ENCODE measurements around the gene TRNT1.

The TRNT1 gene

DNA sequence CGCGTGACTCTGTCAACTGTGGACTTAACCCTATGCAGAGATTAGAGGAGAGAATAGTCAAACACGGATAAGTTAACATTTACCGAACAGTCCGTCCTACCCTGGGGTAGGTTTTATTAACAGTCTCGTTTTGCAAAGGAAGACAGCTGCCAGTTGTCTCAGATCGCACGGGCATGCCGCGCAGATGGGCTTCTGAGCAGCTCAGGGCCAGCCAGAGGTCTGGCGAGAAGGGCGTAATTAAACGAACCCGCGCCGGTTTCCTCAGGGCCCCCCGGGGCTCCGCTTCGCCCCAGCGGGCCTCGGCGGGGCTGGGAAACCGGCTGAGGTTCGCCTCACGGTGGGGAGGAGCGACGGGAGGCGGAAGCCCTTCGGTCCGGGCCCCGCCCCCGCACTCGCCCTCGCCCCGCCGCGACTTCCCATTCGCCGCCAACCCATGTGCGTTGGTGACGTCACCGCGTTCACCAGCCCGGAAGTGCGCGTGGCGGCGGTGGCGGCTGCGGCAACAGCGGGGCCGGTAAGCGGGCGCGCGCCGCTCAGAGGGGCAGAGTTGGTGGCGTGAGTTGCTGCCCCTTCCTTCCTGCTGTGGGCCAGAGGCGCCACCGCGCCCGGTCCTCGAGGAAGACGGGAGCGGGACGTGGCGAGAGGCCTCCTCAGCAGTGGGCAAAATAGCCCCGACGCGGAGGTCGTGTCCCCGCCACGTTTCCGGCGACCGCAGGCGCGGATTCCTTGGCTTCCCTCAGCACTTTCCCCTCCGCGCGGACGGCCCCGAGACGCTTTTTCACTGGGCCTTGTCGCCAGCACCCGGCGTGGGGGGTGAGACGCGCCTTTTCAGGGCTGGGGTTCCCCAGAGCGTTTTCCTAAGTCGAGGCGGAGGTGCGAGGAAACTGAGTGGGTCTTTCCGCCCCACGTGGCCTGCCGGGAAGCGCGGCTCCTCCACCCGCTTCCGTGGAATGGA is at the start of gene TRNT1:
TRNT1 (plus strand) TSS at position 464 of the 955 bp plus-strand sequence. CDS start 2,101 bp downstream, outside the sequence.
- DNase-seq = peak; percentile 99

DNA sequence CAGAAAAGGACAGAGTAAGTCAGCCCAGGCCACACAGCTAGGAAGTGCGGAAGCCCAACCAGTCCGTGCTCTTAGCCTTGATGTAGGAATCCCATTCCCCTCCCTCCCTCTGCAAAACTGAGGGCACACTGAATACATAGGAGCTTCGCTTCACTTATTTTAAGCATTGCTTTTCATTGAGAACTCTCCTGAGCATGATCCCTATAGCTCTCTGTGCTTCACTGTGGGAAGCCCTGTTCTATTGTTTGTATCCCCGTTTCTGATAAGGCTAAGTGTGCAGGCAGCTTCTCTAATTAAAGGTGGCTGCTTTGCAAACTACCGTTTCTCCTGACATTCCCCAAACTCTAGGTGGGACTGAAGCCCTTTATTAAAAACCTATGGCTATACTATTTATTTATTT is 46.4 kb upstream of the TRNT1 start:
- no peak for DNase-seq

GRCh38 chr3:3081381-3082233 is 45.1 kb upstream of the TRNT1 start:
- DNase-seq = no peak

- no peak for DNase-seq
Measured at GRCh38 chr3:3082234-3082924, 44.4 kb upstream of the TRNT1 start.

DNA sequence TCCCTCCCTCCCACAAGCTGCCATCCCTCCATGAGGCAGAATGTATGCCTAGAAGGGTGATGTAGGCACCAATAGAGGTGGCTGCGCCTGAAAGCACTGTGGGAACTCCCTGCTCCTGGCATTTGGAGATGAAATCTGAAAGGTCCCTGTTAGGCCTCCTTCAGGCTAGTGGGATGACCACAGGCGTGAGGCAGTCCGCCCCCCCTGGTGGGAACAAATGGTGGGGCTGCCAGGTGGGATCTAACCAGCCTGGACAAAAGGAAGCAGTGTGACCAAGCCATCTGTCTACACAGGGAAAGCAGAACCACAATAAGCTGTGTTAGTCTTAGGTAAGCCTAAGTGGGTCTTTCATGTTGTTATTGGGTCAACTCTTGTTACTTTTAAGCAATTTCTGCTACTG is 41.9 kb upstream of the TRNT1 start:
- DNase-seq = no peak

DNA sequence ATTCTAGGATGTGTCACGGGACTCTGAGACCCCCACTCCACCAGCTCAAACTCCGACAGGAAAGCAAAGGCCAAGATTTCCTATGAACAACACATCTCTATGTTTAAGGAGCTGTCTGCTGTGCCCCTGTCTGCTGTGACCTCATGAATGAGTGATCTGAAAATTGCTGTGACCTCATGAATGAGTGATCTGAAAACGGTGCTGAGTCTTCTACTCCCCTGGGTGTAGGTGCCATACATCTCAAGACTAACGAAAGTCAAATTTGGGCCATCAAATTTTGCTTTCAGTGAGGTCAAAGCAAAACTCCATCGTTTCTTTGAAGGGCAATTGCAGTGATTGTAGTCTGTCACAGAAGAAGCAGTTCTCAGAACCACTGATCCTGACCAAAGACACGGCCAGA is 41.0 kb upstream of the TRNT1 start:
- no peak for DNase-seq

- DNase-seq = no peak
Measured at GRCh38 chr3:3086239-3086638, 40.5 kb upstream of the TRNT1 start.

GRCh38 chr3:3087279-3087678 is 39.5 kb upstream of the TRNT1 start:
- no peak for DNase-seq

DNA sequence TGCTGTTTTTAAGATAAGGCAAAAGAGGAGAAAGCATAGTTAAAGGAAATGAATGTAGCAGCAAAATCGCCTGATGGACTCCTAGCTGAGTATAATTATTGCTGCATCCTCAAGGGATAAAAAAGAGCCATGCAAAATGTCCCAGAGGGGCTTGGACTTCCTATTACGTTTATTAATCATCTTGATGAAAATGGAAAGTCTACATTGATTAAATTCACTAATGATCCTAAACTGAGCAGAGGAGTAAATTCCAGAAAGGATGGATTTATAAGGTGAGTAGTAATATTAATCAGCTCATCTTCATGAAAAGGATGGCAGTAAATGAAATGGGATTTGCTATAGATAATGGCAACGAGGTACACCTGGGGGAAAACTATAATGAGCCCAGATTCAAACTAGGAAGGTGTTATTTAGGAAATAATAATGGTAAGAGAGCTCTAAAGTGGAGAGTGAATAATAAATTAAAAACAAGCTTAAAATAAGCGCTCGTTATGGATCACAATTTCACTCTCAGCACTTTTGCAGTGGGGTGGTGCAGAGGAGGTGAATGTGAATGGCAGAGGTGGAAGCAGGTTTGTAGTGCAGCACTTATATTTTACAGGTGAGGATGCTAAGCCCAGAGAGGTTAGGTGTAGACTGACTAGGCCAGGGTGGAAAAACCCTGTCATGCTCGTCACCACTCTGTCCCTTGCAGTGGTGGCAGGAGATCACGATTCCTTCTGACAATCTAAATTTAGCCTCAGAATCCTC is 38.8 kb upstream of the TRNT1 start:
- DNase-seq = no peak

DNA sequence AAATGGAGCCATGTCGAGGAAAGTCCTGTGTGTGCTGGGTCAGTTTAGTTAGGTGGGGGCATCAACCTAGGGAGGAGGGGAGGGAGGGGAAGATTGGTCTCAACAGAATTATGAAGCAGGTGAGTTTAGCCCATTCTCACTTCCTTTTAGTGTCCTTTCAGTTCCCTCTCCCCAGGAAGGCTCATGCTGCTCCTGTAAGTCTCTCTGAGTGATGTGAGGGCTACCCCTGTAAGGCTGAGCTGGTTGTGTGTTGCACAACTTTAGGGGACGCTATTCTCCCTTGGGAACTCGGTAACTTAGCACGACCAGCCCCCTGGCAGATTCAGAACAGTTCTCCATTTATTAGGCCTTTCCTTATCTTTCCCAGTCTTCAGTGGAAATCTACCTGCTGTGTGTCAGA is 37.7 kb upstream of the TRNT1 start:
- DNase-seq = no peak

GRCh38 chr3:3097958-3098357 is 28.8 kb upstream of the TRNT1 start:
- DNase-seq = no peak

GRCh38 chr3:3101660-3102458 is 24.9 kb upstream of the TRNT1 start:
- no peak for DNase-seq

DNA sequence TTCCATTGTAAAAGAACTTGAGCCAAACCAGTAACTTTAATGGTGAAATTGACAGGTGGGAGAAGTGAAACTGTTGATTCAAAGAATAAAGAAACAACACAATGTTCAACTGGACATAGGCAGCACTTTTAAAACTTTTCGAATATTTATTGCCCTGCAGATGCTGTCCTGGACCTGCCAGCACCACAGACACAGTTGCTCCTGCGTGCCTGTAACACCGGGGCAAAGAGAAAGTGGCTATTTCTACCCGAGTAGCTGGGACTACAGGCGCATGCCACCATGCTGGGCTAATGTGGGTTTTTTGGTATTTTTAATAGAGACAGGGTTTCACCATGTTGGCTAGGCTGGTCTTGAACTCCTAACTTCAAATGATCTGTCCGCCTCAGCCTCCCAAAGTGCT is 24.0 kb upstream of the TRNT1 start:
- no peak for DNase-seq

DNA sequence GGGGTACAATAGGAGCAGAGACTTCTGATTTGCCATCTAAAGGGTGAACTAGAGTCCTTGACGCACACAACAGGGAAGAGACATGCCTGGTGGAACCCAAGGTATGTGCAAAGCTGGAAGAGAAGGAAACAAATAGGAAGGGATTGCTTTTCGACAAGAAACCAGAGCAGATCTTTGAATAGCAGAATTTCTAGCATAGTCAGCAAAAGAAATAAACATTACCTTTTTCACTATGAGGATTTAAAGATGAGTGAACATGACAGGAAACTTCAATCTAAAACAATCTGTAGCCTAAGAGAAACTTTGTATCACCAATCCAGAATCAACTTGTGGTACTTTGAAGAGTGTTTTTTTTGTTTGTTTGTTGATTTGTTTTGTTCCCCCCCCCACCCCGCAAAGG is 21.5 kb upstream of the TRNT1 start:
- no peak for DNase-seq

GRCh38 chr3:3105815-3106214 is 20.9 kb upstream of the TRNT1 start:
- DNase-seq = no peak

GRCh38 chr3:3107181-3107580 is 19.6 kb upstream of the TRNT1 start:
- no peak for DNase-seq

- no peak for DNase-seq
Measured at GRCh38 chr3:3107858-3108257, 18.9 kb upstream of the TRNT1 start.

DNA sequence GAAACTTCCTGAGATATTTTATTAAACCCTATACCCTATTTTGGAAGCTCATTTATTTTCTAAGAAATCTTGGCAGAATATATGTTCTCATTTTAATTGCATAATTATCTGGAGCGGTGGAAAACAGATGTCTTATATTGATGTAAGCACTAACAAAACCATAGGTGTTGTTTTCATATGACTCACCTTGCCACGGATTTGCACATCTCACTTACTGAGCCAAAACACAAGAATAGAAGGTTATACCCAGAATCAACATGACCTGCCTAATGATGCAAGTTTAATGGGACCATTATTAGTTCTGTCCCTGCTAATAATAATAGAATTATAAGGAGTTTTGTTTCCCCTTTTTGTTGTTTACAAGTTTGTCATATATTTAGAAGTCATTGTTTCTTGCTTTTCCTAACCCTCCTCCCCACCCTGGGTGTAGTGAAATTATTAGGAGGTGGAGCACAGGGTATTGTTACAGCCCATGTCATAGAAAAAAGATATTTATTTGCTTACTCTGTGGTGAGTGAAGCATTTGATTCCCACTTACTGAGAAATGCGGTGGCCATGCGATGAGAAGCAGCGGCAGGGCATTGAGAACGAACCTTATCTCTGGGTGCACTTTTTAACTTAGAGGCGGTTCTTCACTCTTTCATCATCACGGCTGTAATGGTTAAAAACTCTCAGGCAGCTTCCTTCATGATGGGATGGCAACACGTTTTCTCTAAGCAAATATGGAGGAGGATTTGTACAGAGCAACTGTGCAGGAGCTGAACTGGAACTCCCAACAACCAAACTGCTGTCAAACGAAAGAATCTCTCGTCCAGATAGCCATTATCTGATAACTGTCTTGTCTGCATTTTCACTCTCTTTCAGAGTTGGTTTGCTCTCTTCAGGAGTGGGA is 17.1 kb upstream of the TRNT1 start:
- DNase-seq = no peak

DNA sequence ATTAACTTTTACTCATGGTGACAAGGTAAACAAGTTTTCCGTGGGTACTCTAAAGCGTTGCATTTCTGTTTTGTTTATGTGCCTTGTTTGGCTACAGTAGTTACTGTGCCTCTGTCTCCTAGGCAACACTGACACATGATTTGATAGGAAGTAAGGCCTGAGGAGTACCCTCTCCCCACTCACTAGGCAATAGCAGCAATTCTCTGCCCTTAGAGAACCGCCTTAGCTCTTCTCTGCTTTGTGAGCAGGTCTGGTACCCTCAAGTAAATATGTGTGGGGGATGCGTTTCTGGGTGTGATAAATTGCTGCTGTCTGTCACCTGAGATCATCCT is 16.5 kb upstream of the TRNT1 start, which contains the start of gene IL5RA:
IL5RA (minus strand) TSS at position 76 of the 332 bp plus-strand sequence. CDS start 5,390 bp downstream, outside the sequence.
- no peak for DNase-seq

- no peak for DNase-seq
Measured at GRCh38 chr3:3110749-3111361, 15.9 kb upstream of the TRNT1 start.
